GM23248 (cell line): ENCODE results near the gene DNMT3B. TPM values are rescaled to one million over a fixed set of nuclear protein-coding genes. Genes with fewer than 3 reads are reported as not detected.

ENCODE experiments used
- DNase-seq: peaks from one replicate; pipeline ENCODE4 v3.0.0-alpha.2; 2015
- H2AFZ ChIP-seq: fragments of 200-600 bp; sonication (generic); 2 replicates; pipeline ENCODE4 v1.6.1; 2016; ENCODE audit warnings: antibody characterized with exemption
- H3F3A ChIP-seq: fragments of 200-600 bp; sonication (generic); 2 replicates; pipeline ENCODE4 v1.6.1; 2016; ENCODE audit warnings: mild to moderate bottlenecking, antibody characterized with exemption, mixed run types; ENCODE audit not compliant: insufficient read depth
- H3K27ac ChIP-seq: fragments of 200-600 bp; sonication (generic); 2 replicates; pipeline ENCODE4 v1.5.1; 2016; ENCODE audit warnings: mild to moderate bottlenecking
- H3K27me3 ChIP-seq: fragments of 200-600 bp; sonication (generic); replicated peaks from 2 replicates; pipeline ENCODE4 v1.6.1; 2016; ENCODE audit warnings: mild to moderate bottlenecking; ENCODE audit not compliant: insufficient read depth
- H3K36me3 ChIP-seq: fragments of 200-600 bp; sonication (generic); 2 replicates; pipeline ENCODE4 v1.6.1; 2016; ENCODE audit warnings: low read depth, mild to moderate bottlenecking
- H3K4me1 ChIP-seq: fragments of 200-600 bp; sonication (generic); 2 replicates; pipeline ENCODE4 v1.6.1; 2016; ENCODE audit warnings: mild to moderate bottlenecking; ENCODE audit not compliant: insufficient read depth
- H3K4me2 ChIP-seq: fragments of 200-600 bp; sonication (generic); one replicate; pipeline ENCODE4 v1.6.1; 2016; ENCODE audit warnings: mild to moderate bottlenecking; ENCODE audit not compliant: unreplicated experiment
- H3K4me3 ChIP-seq: fragments of 200-600 bp; sonication (generic); 2 replicates; pipeline ENCODE4 v1.5.1; 2016; ENCODE audit warnings: mild to moderate bottlenecking
- H3K79me2 ChIP-seq: fragments of 200-600 bp; sonication (generic); 2 replicates; pipeline ENCODE4 v1.6.1; 2016; ENCODE audit warnings: mild to moderate bottlenecking; ENCODE audit not compliant: insufficient read depth
- H3K9ac ChIP-seq: fragments of 200-600 bp; sonication (generic); 2 replicates; pipeline ENCODE4 v1.6.1; 2016; ENCODE audit warnings: mild to moderate bottlenecking
- H3K9me2 ChIP-seq: fragments of 200-600 bp; sonication (generic); 2 replicates; pipeline ENCODE4 v1.6.1; 2016; ENCODE audit warnings: mixed run types, mild to moderate bottlenecking, moderate library complexity; ENCODE audit not compliant: insufficient read depth
- H3K9me3 ChIP-seq: fragments of 200-600 bp; sonication (generic); one replicate; pipeline ENCODE4 v1.6.1; 2017; ENCODE audit warnings: low read depth
- H4K20me1 ChIP-seq: fragments of 200-600 bp; sonication (generic); 2 replicates; pipeline ENCODE4 v1.6.0; 2016; ENCODE audit not compliant: insufficient read depth
- EZH2 ChIP-seq: fragments of 200-600 bp; sonication (generic); IDR thresholded peaks from 2 replicates; pipeline ENCODE4 v1.6.1; 2018; ENCODE audit warnings: antibody characterized with exemption, mild to moderate bottlenecking; ENCODE audit not compliant: insufficient read depth, poor library complexity, severe bottlenecking
- EZH2phosphoT487 ChIP-seq: fragments of 200-600 bp; sonication (generic); IDR thresholded peaks from 2 replicates; pipeline ENCODE4 v1.6.1; 2018; ENCODE audit warnings: antibody characterized with exemption, moderate library complexity, mild to moderate bottlenecking, low read depth; ENCODE audit not compliant: insufficient read depth
- WGBS, 2 experiments: methylation state at CpG; one replicate each; pipeline ENCODE4 v1.1.6; 2015 to 2017; ENCODE audit warnings: low lambda C conversion rate in 2 of 2, low coverage in 1 of 2; ENCODE audit errors: missing lambda C conversion rate in 2 of 2; 5-methylcytosine and 5-hydroxymethylcytosine counted together
- in situ Hi-C: fragments of 300-500 bp; cut with MboI; formaldehyde crosslinking; loops from 2 replicates; pipeline ENCODE4 v1.15.0; 2020
- polyA plus RNA-seq: library from polyadenylated mRNA; unstranded; fragments of >200 nt; fragmentation: Nextera tagmentation; extraction: Ambion mirVana; gene quantifications from 2 replicates; pipeline ENCODE4 v1.2.1, GENCODE V29; 2016
- total RNA-seq: library from RNA; depleted of rRNA; stranded (reverse); fragments of >200 nt; shearing (Covaris generic); gene quantifications from 2 replicates; pipeline ENCODE4 v1.2.3, GENCODE V29; 2014

Gene DNMT3B
- total and polyA plus RNA-seq, 2 experiments from 2014 or later = 0.85 to 1.5 TPM

GRCh38 chr20:32775336-32775991 lies 13.3 kb downstream of the DNMT3B start:
- Histone ChIP-seq H3K79me2 (no peaks in the 10 kb centered on the region), H3K9me3 (no peaks in the 10 kb centered on the region), H3K36me3 (no peaks in the 10 kb centered on the region), H3K27ac (no peak overlapping the region), H3F3A (no peaks in the 10 kb centered on the region), H4K20me1 (no peaks in the 10 kb centered on the region), H3K9ac (no peak overlapping the region), H3K9me2 (no peaks in the 10 kb centered on the region), H3K27me3 (no peaks in the 10 kb centered on the region), H3K4me2 (no peak overlapping the region), H3K4me1 (0 out of 2 replicates have a peak, but pooled peaks cover 11% of the 10 kb centered on the region), H2AFZ (no peak overlapping the region), H3K4me3 (no peak overlapping the region)
- WGBS, 2 experiments = 95 to 96% methylated on average over 10 of the region's 10 CpGs
- in situ Hi-C loops = loop anchor here (25.0 kb wide), 1 partner anchor 238 kb away; no protein-coding TSS in a partner anchor
- TF ChIP-seq EZH2phosphoT487 (no peak), EZH2 (no peak)
- DNase-seq = no peak

- Histone ChIP-seq H3K4me1 (0 out of 2 replicates have a peak, but pooled peaks cover 11% of the 10 kb centered on the region), H3K4me3 (no peak overlapping the region), H3K27me3 (no peaks in the 10 kb centered on the region), H3K9me2 (no peaks in the 10 kb centered on the region), H3K27ac (no peak overlapping the region), H3K9ac (no peak overlapping the region), H3K79me2 (no peaks in the 10 kb centered on the region), H3K36me3 (no peaks in the 10 kb centered on the region), H3K9me3 (no peaks in the 10 kb centered on the region), H2AFZ (no peak overlapping the region), H3F3A (no peaks in the 10 kb centered on the region), H3K4me2 (no peak overlapping the region), H4K20me1 (no peaks in the 10 kb centered on the region)
- TF ChIP-seq EZH2 = no peak
- TF ChIP-seq EZH2phosphoT487 = no peak
- 92 to 93% methylated on average over 8 of the region's 8 CpGs for WGBS, 2 experiments
- in situ Hi-C loops = loop anchor here (25.0 kb wide), 1 partner anchor 240 kb away; no protein-coding TSS in a partner anchor
- DNase-seq = no peak
Observed at GRCh38 chr20:32777177-32777956, 15.2 kb downstream of the DNMT3B start.

DNA sequence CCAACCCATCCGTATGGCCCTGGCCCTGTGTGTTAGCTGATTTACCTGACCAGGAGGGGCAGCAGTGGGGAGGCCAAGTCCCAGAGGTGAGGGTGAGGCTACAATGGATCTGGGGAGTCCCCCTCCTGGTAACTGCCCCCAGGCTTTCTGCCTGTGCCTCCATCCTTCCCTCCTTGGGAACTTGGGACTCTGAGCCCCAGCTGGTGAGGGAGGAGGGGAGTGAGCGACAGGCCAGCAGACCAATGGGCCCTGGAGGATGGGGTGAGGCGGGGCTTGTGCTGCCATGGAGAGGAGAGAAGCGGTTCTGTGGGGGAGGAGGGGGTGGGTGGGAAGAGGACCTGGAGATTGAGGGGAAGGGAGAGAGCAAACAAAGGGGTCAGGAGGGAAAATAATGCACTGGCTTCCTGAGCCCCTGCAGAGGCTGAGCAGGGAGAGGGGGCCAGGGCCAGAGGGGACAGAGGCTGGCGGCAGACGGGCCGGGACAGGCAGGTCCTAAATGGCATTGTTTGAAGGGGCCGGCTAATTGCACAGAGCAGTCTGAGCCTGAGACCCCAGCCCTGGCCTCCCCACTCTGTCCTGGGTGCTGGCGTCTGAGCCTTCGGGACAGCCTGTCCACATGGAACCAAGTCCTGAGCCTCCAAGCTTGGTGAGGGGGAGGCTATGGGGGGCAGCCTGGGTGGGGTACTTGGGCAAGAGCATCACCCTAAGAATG lies 17.5 kb downstream of the DNMT3B start:
- Histone ChIP-seq H3K9me2 (no peaks in the 10 kb centered on the region), H3K79me2 (no peaks in the 10 kb centered on the region), H3K4me3 (no peak overlapping the region), H3K36me3 (no peaks in the 10 kb centered on the region), H3K9me3 (no peaks in the 10 kb centered on the region), H3K27me3 (no peaks in the 10 kb centered on the region), H3K4me1 (0 out of 2 replicates have a peak, but pooled peaks cover 11% of the 10 kb centered on the region), H3K4me2 (no peak overlapping the region), H3K27ac (no peak overlapping the region), H3F3A (no peaks in the 10 kb centered on the region), H2AFZ (no peak overlapping the region), H3K9ac (no peak overlapping the region), H4K20me1 (no peaks in the 10 kb centered on the region)
- WGBS, 2 experiments = 91 to 94% methylated on average over 7 to 10 of the region's 10 CpGs
- DNase-seq = no peak
- TF ChIP-seq EZH2phosphoT487 (no peak), EZH2 (no peak)
- in situ Hi-C loops = loop anchor here (5.0 to 25.0 kb wide), 2 partner anchors 102 to 242 kb away; no protein-coding TSS in a partner anchor

GRCh38 chr20:32780278-32780677 lies 18.1 kb downstream of the DNMT3B start:
- Histone ChIP-seq H3K4me3 (no peak overlapping the region), H3K9me2 (no peaks in the 10 kb centered on the region), H3K9ac (no peak overlapping the region), H3F3A (no peaks in the 10 kb centered on the region), H3K4me2 (no peak overlapping the region), H3K79me2 (no peaks in the 10 kb centered on the region), H3K4me1 (0 out of 2 replicates have a peak, but pooled peaks cover 11% of the 10 kb centered on the region), H4K20me1 (no peaks in the 10 kb centered on the region), H2AFZ (no peak overlapping the region), H3K27me3 (no peaks in the 10 kb centered on the region), H3K27ac (no peak overlapping the region), H3K36me3 (no peaks in the 10 kb centered on the region), H3K9me3 (no peaks in the 10 kb centered on the region)
- DNase-seq = no peak
- in situ Hi-C loops = loop anchor here (5.0 to 25.0 kb wide), 2 partner anchors 103 to 243 kb away; no protein-coding TSS in a partner anchor
- WGBS, 2 experiments = 95 to 97% methylated on average over 13 to 16 of the region's 16 CpGs
- TF ChIP-seq EZH2phosphoT487 = no peak
- no peak for TF ChIP-seq EZH2
